ENCODE measurements around the gene GLI3. TPM values are rescaled to one million over a fixed set of nuclear protein-coding genes. Genes with fewer than 3 reads are reported as not detected.

Gene GLI3
- total RNA-seq, 1 experiment from 2014 or later = not detected

GRCh38 chr7:42017349-42017986 lies 219.5 kb downstream of the GLI3 start:
- Histone ChIP-seq H3K79me2 (ENCODE audit: low read depth) (no peaks in the 10 kb centered on the region), H2AFZ (no peak overlapping the region), H3K4me2 (no peak overlapping the region), H3K4me3 (no peak overlapping the region), H3K27me3 (ENCODE audit: insufficient read depth, low read depth) (peaks cover 52% of the 10 kb centered on the region), H3K9me2 (ENCODE audit: insufficient read depth) (no peaks in the 10 kb centered on the region), H3K4me1 (replicated peaks; ENCODE audit: insufficient read depth) (no peaks in the 10 kb centered on the region), H3F3A (ENCODE audit: insufficient read depth, low read depth) (no peaks in the 10 kb centered on the region), H3K36me3 (ENCODE audit: low read depth) (no peaks in the 10 kb centered on the region), H3K27ac (no peak overlapping the region), H4K20me1 (ENCODE audit: insufficient read depth) (no peaks in the 10 kb centered on the region), H3K9me3 (ENCODE audit: insufficient read depth, low read depth) (peaks cover 12% of the 10 kb centered on the region; the same call in 1 of the 2 replicates)
- intact Hi-C loops (cut with micrococcal nuclease; ENCODE audit: unreplicated experiment) = no loop called here
- POLR2A ChIA-PET (ENCODE audit: unreplicated experiment) = no interaction called here
- no TSS peak for BruUV-seq (replicated peaks)
- DNase-seq = no peak
- TF ChIP-seq, protein P1, sequence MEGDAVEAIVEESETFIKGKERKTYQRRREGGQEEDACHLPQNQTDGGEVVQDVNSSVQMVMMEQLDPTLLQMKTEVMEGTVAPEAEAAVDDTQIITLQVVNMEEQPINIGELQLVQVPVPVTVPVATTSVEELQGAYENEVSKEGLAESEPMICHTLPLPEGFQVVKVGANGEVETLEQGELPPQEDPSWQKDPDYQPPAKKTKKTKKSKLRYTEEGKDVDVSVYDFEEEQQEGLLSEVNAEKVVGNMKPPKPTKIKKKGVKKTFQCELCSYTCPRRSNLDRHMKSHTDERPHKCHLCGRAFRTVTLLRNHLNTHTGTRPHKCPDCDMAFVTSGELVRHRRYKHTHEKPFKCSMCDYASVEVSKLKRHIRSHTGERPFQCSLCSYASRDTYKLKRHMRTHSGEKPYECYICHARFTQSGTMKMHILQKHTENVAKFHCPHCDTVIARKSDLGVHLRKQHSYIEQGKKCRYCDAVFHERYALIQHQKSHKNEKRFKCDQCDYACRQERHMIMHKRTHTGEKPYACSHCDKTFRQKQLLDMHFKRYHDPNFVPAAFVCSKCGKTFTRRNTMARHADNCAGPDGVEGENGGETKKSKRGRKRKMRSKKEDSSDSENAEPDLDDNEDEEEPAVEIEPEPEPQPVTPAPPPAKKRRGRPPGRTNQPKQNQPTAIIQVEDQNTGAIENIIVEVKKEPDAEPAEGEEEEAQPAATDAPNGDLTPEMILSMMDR (conservative IDR thresholded peaks at IDR 0.05) = no peak
- no peak for TF ChIP-seq EZH2 (IDR thresholded peaks at IDR 0.05; ENCODE audit: low read depth)
- CTCF ChIA-PET = no interaction called here

DNA sequence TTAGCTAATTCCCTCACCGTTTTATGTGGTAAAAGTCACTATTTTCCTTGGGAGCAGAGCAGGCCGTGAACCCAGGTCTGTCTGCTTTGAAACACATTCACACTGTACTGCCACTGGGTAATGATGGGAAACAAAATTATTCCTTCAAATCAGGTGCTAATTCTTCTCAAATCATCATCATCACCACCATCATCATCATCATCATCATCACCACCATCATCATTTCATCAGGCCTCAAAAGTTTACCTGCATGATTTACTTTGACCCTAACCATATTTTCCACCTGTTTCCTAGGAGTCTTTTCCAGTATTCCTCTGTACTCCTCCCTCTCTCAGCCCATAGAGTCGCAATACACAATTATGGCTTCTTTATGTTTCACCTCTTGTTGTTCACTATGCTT lies 220.5 kb downstream of the GLI3 start:
- Histone ChIP-seq H2AFZ (no peak overlapping the region), H4K20me1 (ENCODE audit: insufficient read depth) (no peaks in the 10 kb centered on the region), H3K9me3 (ENCODE audit: insufficient read depth, low read depth) (peaks cover 12% of the 10 kb centered on the region; the same call in 1 of the 2 replicates), H3F3A (ENCODE audit: insufficient read depth, low read depth) (no peaks in the 10 kb centered on the region), H3K79me2 (ENCODE audit: low read depth) (no peaks in the 10 kb centered on the region), H3K9me2 (ENCODE audit: insufficient read depth) (no peaks in the 10 kb centered on the region), H3K4me1 (replicated peaks; ENCODE audit: insufficient read depth) (no peaks in the 10 kb centered on the region), H3K4me2 (no peak overlapping the region), H3K4me3 (no peak overlapping the region), H3K27me3 (ENCODE audit: insufficient read depth, low read depth) (peaks cover 52% of the 10 kb centered on the region), H3K36me3 (ENCODE audit: low read depth) (no peaks in the 10 kb centered on the region), H3K27ac (no peak overlapping the region)
- POLR2A ChIA-PET (ENCODE audit: unreplicated experiment) = no interaction called here
- no TSS peak for BruUV-seq (replicated peaks)
- no peak for DNase-seq
- intact Hi-C loops (cut with micrococcal nuclease; ENCODE audit: unreplicated experiment) = no loop called here
- CTCF ChIA-PET = no interaction called here
- TF ChIP-seq, protein P1 (conservative IDR thresholded peaks at IDR 0.05) = no peak
- no peak for TF ChIP-seq EZH2 (IDR thresholded peaks at IDR 0.05; ENCODE audit: low read depth)

GRCh38 chr7:42014625-42015618 lies 222.1 kb downstream of the GLI3 start:
- Histone ChIP-seq H3K27me3 (ENCODE audit: insufficient read depth, low read depth) (peaks cover 58% of the 10 kb centered on the region), H3K27ac (no peak overlapping the region), H3F3A (ENCODE audit: insufficient read depth, low read depth) (no peaks in the 10 kb centered on the region), H3K4me1 (replicated peaks; ENCODE audit: insufficient read depth) (no peaks in the 10 kb centered on the region), H3K4me3 (no peak overlapping the region), H3K9me2 (ENCODE audit: insufficient read depth) (no peaks in the 10 kb centered on the region), H3K9me3 (ENCODE audit: insufficient read depth, low read depth) (peaks cover 12% of the 10 kb centered on the region; the same call in 1 of the 2 replicates), H4K20me1 (ENCODE audit: insufficient read depth) (no peaks in the 10 kb centered on the region), H3K4me2 (no peak overlapping the region), H2AFZ (no peak overlapping the region), H3K79me2 (ENCODE audit: low read depth) (no peaks in the 10 kb centered on the region), H3K36me3 (ENCODE audit: low read depth) (no peaks in the 10 kb centered on the region)
- no TSS peak for BruUV-seq (replicated peaks)
- intact Hi-C loops (cut with micrococcal nuclease; ENCODE audit: unreplicated experiment) = no loop called here
- peak in 1 of 2 experiments; percentile 15 for DNase-seq
- ChIA-PET CTCF (interaction anchor here (0.6 kb wide), 1 partner anchor 549 kb away, joined by 4 read pairs; no protein-coding TSS in a partner anchor), POLR2A (ENCODE audit: unreplicated experiment) (interaction anchor here (0.6 to 0.7 kb wide), 2 partner anchors 378 to 744 kb away, joined by 3 read pairs; no protein-coding TSS in a partner anchor)
- no peak for TF ChIP-seq EZH2 (IDR thresholded peaks at IDR 0.05; ENCODE audit: low read depth)
- TF ChIP-seq, protein P1 (conservative IDR thresholded peaks at IDR 0.05) = peak; percentile 91
